A549 (cell line): ENCODE results near the gene NEK1. TPM values are rescaled to one million over a fixed set of nuclear protein-coding genes. Genes with fewer than 3 reads are reported as not detected.

Experiments used
- ATAC-seq, 2 experiments: fragments of 200-7000 bp in 1 of 2; fragments of >200 bp in 1 of 2; cut with Nextera tagmentation in 1 of 2; cut with Tn5 transposase in 1 of 2; 3 replicates each; pipeline versions ENCODE4 v1.8.0 to v1.9.1; 2018 to 2020; ENCODE audit warnings: mild to moderate bottlenecking in 1 of 2, moderate library complexity in 1 of 2
- CTCF ChIA-PET: fragments of 300-600 bp; sonication (Branson Sonifier 250); formaldehyde crosslinking; extraction: SDS; loops from one replicate; lab custom pipeline; 2021; ENCODE audit warnings: antibody characterized with exemption, inconsistent platforms; lab: Yijun Ruan, JAX
- POLR2A ChIA-PET: fragments of 350-600 bp; formaldehyde crosslinking; extraction: SDS; loops from one replicate; lab custom pipeline; 2021; ENCODE audit warnings: antibody characterized with exemption, inconsistent platforms; lab: Yijun Ruan, JAX
- DNase-seq, 2 experiments: peaks; one replicate each; pipeline versions ENCODE4 v3.0.0 to v3.0.0-alpha.2; 2011 to 2016; ENCODE audit warnings: low read depth in 1 of 2, low spot score in 1 of 2
- FAIRE-seq: peaks from 2 replicates; lab custom pipeline; 2011; peaks lifted over from hg19 to GRCh38; lab: Jason Lieb, UNC
- H3K27ac ChIP-seq, 2 experiments: fragments of >200 bp; sonication (Bioruptor Twin); formaldehyde crosslinking; 3 replicates each; pipeline ENCODE4 v1.5.1; 2016 to 2017
- H3K4me1 ChIP-seq: fragments of >200 bp; sonication (Bioruptor Twin); formaldehyde crosslinking; 3 replicates; pipeline ENCODE4 v1.6.1; 2016
- H3K4me2 ChIP-seq: fragments of >200 bp; sonication (Bioruptor Twin); formaldehyde crosslinking; 3 replicates; pipeline ENCODE4 v1.6.1; 2016
- H3K4me3 ChIP-seq: fragments of >200 bp; sonication (Bioruptor Twin); formaldehyde crosslinking; 3 replicates; pipeline ENCODE4 v1.5.1; 2016
- H3K9me3 ChIP-seq: fragments of >200 bp; sonication (Bioruptor Twin); formaldehyde crosslinking; 3 replicates; pipeline ENCODE4 v1.6.1; 2016
- CHD2 ChIP-seq: fragments of 150-350 bp; IDR thresholded peaks from 2 replicates; pipeline ENCODE4 v1.6.1; 2014; ENCODE audit warnings: low read length; ENCODE audit not compliant: partially characterized antibody
- CHD4 ChIP-seq: fragments of 200-600 bp; sonication (generic); IDR thresholded peaks from 2 replicates; pipeline ENCODE4 v1.6.1; 2016; ENCODE audit warnings: antibody characterized with exemption, mild to moderate bottlenecking, borderline replicate concordance
- EHF ChIP-seq: fragments of 250-450 bp; sonication (Bioruptor Pico); IDR thresholded peaks from 2 replicates; pipeline ENCODE4 v1.5.0; 2020; ENCODE audit warnings: mild to moderate bottlenecking
- EP300 ChIP-seq, 2 experiments: fragments of >200 bp; sonication (Bioruptor Twin); formaldehyde crosslinking; IDR thresholded peaks; 2 replicates in 1 of 2; 3 replicates in 1 of 2; pipeline ENCODE4 v1.6.1; 2016 to 2017
- HEYL ChIP-seq: fragments of 250-450 bp; sonication (Bioruptor Pico); IDR thresholded peaks from 2 replicates; pipeline ENCODE4 v1.8.0; 2021; ENCODE audit warnings: mild to moderate bottlenecking, moderate library complexity
- JUN ChIP-seq, 2 experiments: fragments of >200 bp; sonication (Bioruptor Twin); formaldehyde crosslinking; IDR thresholded peaks; 2 replicates in 1 of 2; 3 replicates in 1 of 2; pipeline ENCODE4 v1.6.1; 2016 to 2017
- JUNB ChIP-seq: fragments of >200 bp; sonication (Bioruptor Twin); formaldehyde crosslinking; IDR thresholded peaks from 2 replicates; pipeline ENCODE4 v1.6.1; 2016
- KDM5A ChIP-seq: fragments of 200-600 bp; sonication (generic); IDR thresholded peaks from 2 replicates; pipeline ENCODE4 v1.6.1; 2016; ENCODE audit warnings: antibody characterized with exemption, mild to moderate bottlenecking
- MYC ChIP-seq: IDR thresholded peaks from 2 replicates; pipeline ENCODE4 v1.6.1; 2012; ENCODE audit warnings: mild to moderate bottlenecking, inconsistent platforms, low read length, improper control_type of control experiment, borderline replicate concordance
- NR3C1 ChIP-seq: fragments of >200 bp; sonication (Bioruptor Twin); formaldehyde crosslinking; IDR thresholded peaks from 3 replicates; pipeline ENCODE4 v1.6.1; 2017
- RAD21 ChIP-seq, 2 experiments: fragments of >200 bp in 1 of 2; sonication (Bioruptor Twin) in 1 of 2; formaldehyde crosslinking in 1 of 2; IDR thresholded peaks in 1 of 2; conservative IDR thresholded peaks in 1 of 2; 2 replicates in 1 of 2; 3 replicates in 1 of 2; pipeline ENCODE4 v1.6.1; 2012 to 2018; ENCODE audit warnings: inconsistent platforms in 1 of 2
- RCOR1 ChIP-seq: fragments of 150-350 bp; IDR thresholded peaks from 2 replicates; pipeline ENCODE4 v1.6.1; 2014; ENCODE audit warnings: antibody characterized with exemption, low read length, low read depth
- TFCP2L1 ChIP-seq: fragments of 250-450 bp; sonication (Bioruptor Pico); IDR thresholded peaks from 2 replicates; pipeline ENCODE4 v1.5.0; 2021; ENCODE audit warnings: mild to moderate bottlenecking
- TP53 ChIP-seq: fragments of 250-450 bp; sonication (Bioruptor Pico); IDR thresholded peaks from 2 replicates; pipeline ENCODE4 v1.5.0; 2021; ENCODE audit warnings: mild to moderate bottlenecking, moderate library complexity
- ZC3H11A ChIP-seq: fragments of 450-650 bp; IDR thresholded peaks from 2 replicates; pipeline ENCODE4 v1.6.1; 2014; ENCODE audit warnings: antibody characterized with exemption, mild to moderate bottlenecking
- ZFP36 ChIP-seq: fragments of 450-650 bp; IDR thresholded peaks from 2 replicates; pipeline ENCODE4 v1.6.1; 2014; ENCODE audit warnings: borderline replicate concordance; ENCODE audit not compliant: partially characterized antibody
- WGBS: methylation state at CpG from one replicate; pipeline ENCODE4 v1.1.6; 2017; ENCODE audit errors: missing lambda C conversion rate; 5-methylcytosine and 5-hydroxymethylcytosine counted together
- polyA plus RNA-seq, 4 experiments: library from polyadenylated mRNA; depleted of rRNA in 3 of 4; stranded (reverse); fragments of >200 nt; fragmentation: RNase III in 1 of 4; extraction: RNeasy Plus Mini Kit Qiagen cat#74134 plus additional on column Dnase treatment in 1 of 4; gene quantifications; 2 replicates in 3 of 4; 3 replicates in 1 of 4; pipeline ENCODE4 v1.2.3, GENCODE V29; 2011 to 2017
- TF ChIP-seq, protein P1 (sequence below): fragments of 250-450 bp; sonication (Bioruptor Pico); IDR thresholded peaks from 2 replicates; pipeline ENCODE4 v1.5.0; 2021; ENCODE audit warnings: mild to moderate bottlenecking, moderate library complexity, borderline replicate concordance
- TF ChIP-seq, protein P2 (sequence below): fragments of 250-450 bp; sonication (Bioruptor Pico); IDR thresholded peaks from 2 replicates; pipeline ENCODE4 v1.5.0; 2020; ENCODE audit warnings: low read depth, mild to moderate bottlenecking, moderate library complexity
- TF ChIP-seq, protein P3 (sequence below): fragments of >200 bp; sonication (Bioruptor Twin); formaldehyde crosslinking; IDR thresholded peaks from 2 replicates; pipeline ENCODE4 v1.6.1; 2016
- TF ChIP-seq, protein P4 (sequence below): IDR thresholded peaks from 2 replicates; pipeline ENCODE4 v1.6.1; 2012

The NEK1 gene
- polyA plus RNA-seq, 2 of the 4 experiments (the other 2 are of a cell fraction) = 3.2 to 5.8 TPM

DNA sequence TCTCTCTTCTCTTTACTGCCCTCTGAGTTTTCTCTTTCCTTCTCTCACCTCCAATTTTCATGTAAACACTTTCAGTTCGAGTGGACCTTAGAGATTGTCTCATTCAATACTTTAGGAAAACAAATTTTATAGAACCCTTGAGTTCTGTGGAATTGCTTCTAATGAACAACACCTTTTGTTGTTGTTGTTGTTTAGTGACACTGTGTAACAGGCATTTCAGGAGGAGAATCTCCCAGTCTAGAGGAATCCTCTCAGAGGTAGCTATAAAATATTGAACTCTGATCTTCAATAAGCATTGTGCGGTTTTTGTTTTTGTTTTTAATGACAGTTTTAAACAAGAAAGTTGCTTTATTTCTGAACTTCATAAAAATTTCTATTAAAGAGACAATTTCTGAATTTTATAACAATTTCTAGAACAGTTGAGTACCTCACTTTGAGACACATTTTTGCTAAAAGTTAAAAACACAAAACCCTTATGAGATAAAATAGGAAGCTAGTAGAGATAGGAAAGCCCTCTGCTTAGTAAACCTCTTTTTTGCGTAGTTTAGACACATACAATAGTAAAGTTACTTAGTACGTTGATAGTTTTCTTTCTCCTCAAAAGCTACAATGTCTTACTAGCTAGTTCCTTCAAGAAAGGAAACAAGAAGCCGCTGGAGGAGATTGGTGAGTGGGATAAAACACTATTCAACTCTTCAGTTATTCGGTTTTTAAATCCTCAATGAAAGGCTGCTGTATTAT, 46.8 kb upstream of the NEK1 start:
- 3% methylated on average over 6 of the region's 6 CpGs for WGBS
- peak in 1 of 2 experiments; percentile 8; a peak in 3 of 6 replicates for ATAC-seq
- H3K4me3 ChIP-seq = peak overlapping the region; percentile 53
- peaks cover 30% of the 10 kb centered on the region; the same call in 2 of the 3 replicates for H3K4me1 ChIP-seq
- H3K4me2 ChIP-seq = peak overlapping the region; percentile 76
- TF ChIP-seq CHD4 = no peak
- TF ChIP-seq, protein P1, sequence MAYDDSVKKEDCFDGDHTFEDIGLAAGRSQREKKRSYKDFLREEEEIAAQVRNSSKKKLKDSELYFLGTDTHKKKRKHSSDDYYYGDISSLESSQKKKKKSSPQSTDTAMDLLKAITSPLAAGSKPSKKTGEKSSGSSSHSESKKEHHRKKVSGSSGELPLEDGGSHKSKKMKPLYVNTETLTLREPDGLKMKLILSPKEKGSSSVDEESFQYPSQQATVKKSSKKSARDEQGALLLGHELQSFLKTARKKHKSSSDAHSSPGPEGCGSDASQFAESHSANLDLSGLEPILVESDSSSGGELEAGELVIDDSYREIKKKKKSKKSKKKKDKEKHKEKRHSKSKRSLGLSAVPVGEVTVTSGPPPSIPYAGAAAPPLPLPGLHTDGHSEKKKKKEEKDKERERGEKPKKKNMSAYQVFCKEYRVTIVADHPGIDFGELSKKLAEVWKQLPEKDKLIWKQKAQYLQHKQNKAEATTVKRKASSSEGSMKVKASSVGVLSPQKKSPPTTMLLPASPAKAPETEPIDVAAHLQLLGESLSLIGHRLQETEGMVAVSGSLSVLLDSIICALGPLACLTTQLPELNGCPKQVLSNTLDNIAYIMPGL (CRISPR knock-in tag) = peak; percentile 49; the same call in 1 of the 2 replicates
- 0 out of 2 replicates have a peak, but pooled peaks have one; percentile 24 for TF ChIP-seq TP53
- no peak for TF ChIP-seq RAD21 (conservative IDR thresholded peaks at IDR 0.05 in 1 of 2, IDR thresholded peaks at IDR 0.05 in 1 of 2)
- ChIA-PET CTCF (interaction anchor here (0.6 to 3.2 kb wide), 2 partner anchors 9 to 46 kb away, joined by 3 to 17 read pairs; partner anchors contain the start of gene NEK1), POLR2A (interaction anchor here (0.6 to 2.3 kb wide), 4 partner anchors 39 to 133 kb away, joined by 3 to 10 read pairs (median 6); partner anchors contain the start of genes CLCN3 and NEK1)
- no peaks in the 10 kb centered on the region for H3K9me3 ChIP-seq
- no peak for DNase-seq
- no peak for FAIRE-seq
- H3K27ac ChIP-seq = peak overlapping the region; percentile 78 to 89

DNA sequence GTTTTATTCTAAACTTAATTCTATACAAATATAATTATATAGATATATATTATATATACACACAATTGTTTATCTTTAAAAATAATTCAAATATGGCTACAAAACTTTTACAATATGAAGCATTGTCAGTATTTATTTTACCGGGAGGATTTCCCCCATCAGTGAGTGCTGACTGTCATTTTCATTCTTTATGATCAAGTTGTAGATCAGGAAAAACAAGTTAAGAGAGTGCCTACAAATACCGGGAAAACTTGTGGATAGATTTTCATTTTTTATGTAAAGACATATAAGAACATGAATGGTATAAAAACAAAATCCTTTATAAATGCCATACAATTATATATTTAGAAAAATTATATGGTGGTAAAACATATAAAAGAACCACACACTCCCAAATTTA, 45.8 kb upstream of the NEK1 start:
- Histone ChIP-seq H3K4me1 (peaks cover 23% of the 10 kb centered on the region; the same call in 2 of the 3 replicates), H3K27ac (peak overlapping the region in 1 of 2 experiments; percentile 78; a peak in 3 of 6 replicates), H3K4me2 (peak overlapping the region; percentile 76), H3K9me3 (no peaks in the 10 kb centered on the region), H3K4me3 (no peak overlapping the region)
- ChIA-PET POLR2A (no interaction called here), CTCF (interaction anchor here (3.2 kb wide), 1 partner anchor 45 kb away, joined by 17 read pairs; the partner anchor contains the start of gene NEK1)
- FAIRE-seq (no peak), ATAC-seq (no peak), DNase-seq (no peak)
- 7% methylated on average over 2 of the region's 2 CpGs for WGBS
- TF ChIP-seq HEYL (CRISPR knock-in tag) (no peak), ZFP36 (no peak), RCOR1 (no peak), KDM5A (no peak), NR3C1 (no peak), JUNB (no peak), CHD2 (no peak), JUN (IDR thresholded peaks at IDR 0.05) (no peak), MYC (no peak), TFCP2L1 (CRISPR knock-in tag) (no peak), EHF (CRISPR knock-in tag) (no peak)
- TF ChIP-seq, all 56 proteins: peak for 0

DNA sequence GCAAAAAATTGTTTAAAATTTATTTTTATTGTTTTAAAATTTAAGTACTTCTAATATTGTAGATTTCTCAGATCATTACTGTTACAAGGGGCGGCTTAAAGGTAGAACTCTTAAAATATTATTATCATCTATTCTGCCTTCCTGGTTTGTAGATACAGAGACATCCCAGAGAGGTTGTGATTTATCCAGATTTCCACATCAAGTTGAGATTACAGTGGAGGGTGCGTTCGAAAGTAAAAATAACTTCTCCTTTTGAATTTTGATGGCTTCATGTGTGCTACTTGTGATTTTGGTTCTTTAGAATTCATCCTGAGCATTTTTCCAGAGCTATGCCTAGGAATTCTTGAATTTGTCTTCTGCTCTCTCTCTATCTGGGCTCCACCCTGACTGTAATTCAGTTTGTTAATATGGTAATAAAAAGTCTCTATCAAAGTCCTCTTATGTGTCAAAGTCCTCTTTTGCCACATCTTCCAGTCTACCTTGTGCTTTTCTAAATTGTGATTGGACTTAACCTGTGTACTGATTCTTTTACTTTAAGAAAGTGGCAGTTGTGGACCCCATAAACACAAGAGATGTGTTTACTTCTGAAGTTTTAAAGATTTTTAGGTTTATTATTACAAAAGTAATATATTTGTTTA, 45.2 kb upstream of the NEK1 start:
- no peak for TF ChIP-seq JUN (IDR thresholded peaks at IDR 0.05)
- CTCF ChIA-PET = no interaction called here
- Histone ChIP-seq H3K27ac (peak overlapping the region in 1 of 2 experiments; percentile 26; a peak in 2 of 6 replicates), H3K4me1 (peaks cover 23% of the 10 kb centered on the region; the same call in 2 of the 3 replicates), H3K4me3 (no peak overlapping the region), H3K4me2 (peak overlapping the region; percentile 76), H3K9me3 (no peaks in the 10 kb centered on the region)
- POLR2A ChIA-PET = no interaction called here
- FAIRE-seq = no peak
- WGBS = 70% methylated on average over 3 of the region's 3 CpGs
- no peak for ATAC-seq
- DNase-seq = no peak

DNA sequence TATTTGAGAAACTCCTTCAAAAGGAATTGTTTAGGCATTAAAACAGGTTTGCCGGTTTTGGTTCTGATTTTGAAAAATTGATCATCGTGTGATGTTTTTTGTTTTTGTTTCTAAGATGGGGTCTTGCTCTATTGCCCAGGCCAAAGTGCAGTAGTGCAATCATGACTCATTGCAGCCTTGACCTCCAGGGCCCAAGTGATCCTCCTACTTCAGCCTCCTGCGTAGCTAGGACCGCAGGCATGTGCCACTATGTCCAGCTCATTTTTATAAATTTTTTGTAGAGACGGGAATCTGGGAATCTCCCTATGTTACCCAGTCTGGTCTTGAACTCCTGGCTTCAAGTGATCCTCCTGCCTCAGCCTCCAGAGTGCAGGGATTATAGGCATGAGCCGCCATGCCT, 43.0 kb upstream of the NEK1 start:
- peaks cover 13% of the 10 kb centered on the region; the same call in 2 of the 3 replicates for H3K4me1 ChIP-seq
- ATAC-seq (no peak), DNase-seq (no peak), FAIRE-seq (no peak)
- no peak overlapping the region for H3K27ac ChIP-seq
- POLR2A ChIA-PET = no interaction called here
- 90% methylated on average over 6 of the region's 6 CpGs for WGBS
- no peak for TF ChIP-seq KDM5A
- no peak for TF ChIP-seq RCOR1
- no peak for TF ChIP-seq EP300 (IDR thresholded peaks at IDR 0.05)
- TF ChIP-seq ZC3H11A = no peak
- TF ChIP-seq NR3C1 = no peak
- TF ChIP-seq, protein P2, sequence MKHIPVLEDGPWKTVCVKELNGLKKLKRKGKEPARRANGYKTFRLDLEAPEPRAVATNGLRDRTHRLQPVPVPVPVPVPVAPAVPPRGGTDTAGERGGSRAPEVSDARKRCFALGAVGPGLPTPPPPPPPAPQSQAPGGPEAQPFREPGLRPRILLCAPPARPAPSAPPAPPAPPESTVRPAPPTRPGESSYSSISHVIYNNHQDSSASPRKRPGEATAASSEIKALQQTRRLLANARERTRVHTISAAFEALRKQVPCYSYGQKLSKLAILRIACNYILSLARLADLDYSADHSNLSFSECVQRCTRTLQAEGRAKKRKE (CRISPR knock-in tag) = no peak
- TF ChIP-seq, protein P3, sequence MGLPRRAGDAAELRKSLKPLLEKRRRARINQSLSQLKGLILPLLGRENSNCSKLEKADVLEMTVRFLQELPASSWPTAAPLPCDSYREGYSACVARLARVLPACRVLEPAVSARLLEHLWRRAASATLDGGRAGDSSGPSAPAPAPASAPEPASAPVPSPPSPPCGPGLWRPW = no peak
- TF ChIP-seq, protein P4, sequence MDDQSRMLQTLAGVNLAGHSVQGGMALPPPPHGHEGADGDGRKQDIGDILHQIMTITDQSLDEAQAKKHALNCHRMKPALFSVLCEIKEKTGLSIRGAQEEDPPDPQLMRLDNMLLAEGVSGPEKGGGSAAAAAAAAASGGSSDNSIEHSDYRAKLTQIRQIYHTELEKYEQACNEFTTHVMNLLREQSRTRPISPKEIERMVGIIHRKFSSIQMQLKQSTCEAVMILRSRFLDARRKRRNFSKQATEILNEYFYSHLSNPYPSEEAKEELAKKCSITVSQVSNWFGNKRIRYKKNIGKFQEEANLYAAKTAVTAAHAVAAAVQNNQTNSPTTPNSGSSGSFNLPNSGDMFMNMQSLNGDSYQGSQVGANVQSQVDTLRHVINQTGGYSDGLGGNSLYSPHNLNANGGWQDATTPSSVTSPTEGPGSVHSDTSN = no peak
- TF ChIP-seq, all 56 proteins: peak for 0
- CTCF ChIA-PET = interaction anchor here (1.5 kb wide), 1 partner anchor 42 kb away, joined by 5 read pairs; no protein-coding TSS in a partner anchor
- no peak overlapping the region for H3K4me3 ChIP-seq
- H3K9me3 ChIP-seq = no peaks in the 10 kb centered on the region
- no peak overlapping the region for H3K4me2 ChIP-seq
